SU-DHL-6 (cell line): ENCODE data around the gene IFITM5.

Experiments
- CTCF ChIP-seq: fragments of 200-600 bp; sonication (generic); IDR thresholded peaks from one replicate; pipeline ENCODE4 v1.5.1; 2017; ENCODE audit warnings: antibody characterized with exemption, mild to moderate bottlenecking, low read length, moderate library complexity; ENCODE audit not compliant: insufficient read depth, poor library complexity, severe bottlenecking
- EZH2phosphoT487 ChIP-seq: fragments of 200-600 bp; sonication (generic), shearing (Covaris generic); conservative IDR thresholded peaks from 2 replicates; pipeline ENCODE4 v1.6.1; 2018; ENCODE audit warnings: mild to moderate bottlenecking, antibody characterized with exemption, low read length, moderate library complexity, mixed read lengths

- TF ChIP-seq CTCF (no peak), EZH2phosphoT487 (no peak)
Observed at GRCh38 chr11:316891-317301, 17.6 kb upstream of the IFITM5 start.
